BE2C (cell line): Measurements from ENCODE around the gene SNHG17.

Source experiments
- DNase-seq: peaks from one replicate; pipeline ENCODE4 v3.0.0-alpha.2; 2020
- H3K27me3 ChIP-seq: fragments of 250-450 bp; sonication (Bioruptor Pico); 2 replicates; pipeline ENCODE4 v1.5.1; 2020; ENCODE audit warnings: mild to moderate bottlenecking
- H3K36me3 ChIP-seq: fragments of 250-450 bp; sonication (Bioruptor Pico); 2 replicates; pipeline ENCODE4 v1.5.1; 2020; ENCODE audit warnings: mild to moderate bottlenecking
- H3K4me1 ChIP-seq: fragments of 250-450 bp; sonication (Bioruptor Pico); 2 replicates; pipeline ENCODE4 v1.5.1; 2020
- H3K4me3 ChIP-seq: 2 replicates; pipeline ENCODE4 v1.5.1; 2011; ENCODE audit warnings: low read depth, low read length
- H3K9me3 ChIP-seq: fragments of 250-450 bp; sonication (Bioruptor Pico); 2 replicates; pipeline ENCODE4 v1.5.1; 2020
- TF ChIP-seq, protein P1 (sequence below): IDR thresholded peaks from 2 replicates; pipeline ENCODE4 v1.5.1; 2012; ENCODE audit warnings: mild to moderate bottlenecking, low read depth, low read length

Gene SNHG17

DNA sequence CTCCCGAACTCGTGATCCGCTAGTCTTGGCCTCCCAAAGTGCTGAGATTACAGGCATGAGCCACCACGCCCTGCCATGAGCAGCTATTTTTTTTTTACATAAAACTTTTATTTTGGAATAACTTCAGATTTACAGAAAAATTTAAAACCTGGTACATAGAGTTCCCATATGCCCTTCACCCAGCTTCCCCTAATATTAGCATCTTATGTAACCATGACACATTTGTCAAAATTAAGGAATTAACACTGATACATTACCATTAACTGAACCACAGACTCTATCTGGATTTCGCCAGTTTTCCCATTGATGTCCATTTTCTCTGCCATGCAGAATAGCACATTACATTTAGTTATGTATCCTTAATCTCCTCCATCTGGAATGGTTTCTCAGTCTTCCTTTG is 23.2 kb upstream of the SNHG17 start:
- DNase-seq, result no peak
- Histone ChIP-seq H3K4me1 (0 out of 2 replicates have a peak, but pooled peaks cover 3% of the 10 kb centered on the region), H3K36me3 (no peaks in the 10 kb centered on the region), H3K9me3 (no peaks in the 10 kb centered on the region), H3K27me3 (no peaks in the 10 kb centered on the region), H3K4me3 (no peak overlapping the region)
- TF ChIP-seq, protein P1, sequence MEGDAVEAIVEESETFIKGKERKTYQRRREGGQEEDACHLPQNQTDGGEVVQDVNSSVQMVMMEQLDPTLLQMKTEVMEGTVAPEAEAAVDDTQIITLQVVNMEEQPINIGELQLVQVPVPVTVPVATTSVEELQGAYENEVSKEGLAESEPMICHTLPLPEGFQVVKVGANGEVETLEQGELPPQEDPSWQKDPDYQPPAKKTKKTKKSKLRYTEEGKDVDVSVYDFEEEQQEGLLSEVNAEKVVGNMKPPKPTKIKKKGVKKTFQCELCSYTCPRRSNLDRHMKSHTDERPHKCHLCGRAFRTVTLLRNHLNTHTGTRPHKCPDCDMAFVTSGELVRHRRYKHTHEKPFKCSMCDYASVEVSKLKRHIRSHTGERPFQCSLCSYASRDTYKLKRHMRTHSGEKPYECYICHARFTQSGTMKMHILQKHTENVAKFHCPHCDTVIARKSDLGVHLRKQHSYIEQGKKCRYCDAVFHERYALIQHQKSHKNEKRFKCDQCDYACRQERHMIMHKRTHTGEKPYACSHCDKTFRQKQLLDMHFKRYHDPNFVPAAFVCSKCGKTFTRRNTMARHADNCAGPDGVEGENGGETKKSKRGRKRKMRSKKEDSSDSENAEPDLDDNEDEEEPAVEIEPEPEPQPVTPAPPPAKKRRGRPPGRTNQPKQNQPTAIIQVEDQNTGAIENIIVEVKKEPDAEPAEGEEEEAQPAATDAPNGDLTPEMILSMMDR, result no peak

DNA sequence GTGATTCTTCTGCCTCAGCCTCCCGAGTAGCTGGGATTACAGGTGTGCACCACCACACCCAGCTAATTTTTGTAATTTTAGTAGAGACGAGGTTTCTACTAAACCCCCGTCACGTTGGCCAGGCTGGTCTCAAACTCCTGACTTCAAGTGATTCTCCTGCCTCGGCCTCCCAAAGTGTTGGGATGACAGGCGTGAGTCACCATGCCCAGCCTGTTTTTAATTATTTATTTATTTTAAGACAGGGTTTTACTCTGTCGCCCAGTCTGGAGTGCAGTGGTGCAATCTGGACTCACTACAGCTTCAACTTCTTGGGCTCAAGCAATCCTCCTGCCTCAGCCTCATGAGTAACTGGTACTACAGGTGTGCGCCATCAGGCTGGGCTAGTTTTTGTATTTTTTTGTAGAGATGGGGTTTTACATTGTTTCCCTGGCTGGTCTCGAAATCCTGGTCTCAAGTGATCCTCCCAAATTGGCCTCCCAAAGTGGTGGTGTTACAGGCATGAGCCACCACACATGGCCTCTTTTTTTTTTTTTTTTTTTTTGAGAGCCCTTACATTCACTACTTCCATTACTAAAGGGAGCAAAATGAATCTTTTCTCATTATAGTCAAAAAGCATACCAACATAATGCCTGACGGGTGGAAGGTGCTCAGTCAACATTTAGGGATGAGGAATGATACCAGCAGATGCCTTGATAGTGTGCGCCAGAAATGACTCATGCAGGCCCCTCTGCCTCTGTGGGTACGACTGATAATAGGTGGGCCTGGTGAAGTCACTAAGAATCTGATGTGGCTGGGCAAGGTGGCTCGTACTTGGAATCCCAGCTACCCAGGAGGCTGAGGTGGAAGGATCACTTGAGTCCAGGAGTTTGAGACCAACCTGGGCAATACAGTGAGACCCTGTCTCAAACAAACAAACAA is 19.7 kb upstream of the SNHG17 start:
- DNase-seq, result no peak
- Histone ChIP-seq H3K36me3 (peaks cover 5% of the 10 kb centered on the region), H3K9me3 (no peaks in the 10 kb centered on the region), H3K4me1 (no peaks in the 10 kb centered on the region), H3K27me3 (no peaks in the 10 kb centered on the region), H3K4me3 (no peak overlapping the region)
- TF ChIP-seq, protein P1, result no peak

DNA sequence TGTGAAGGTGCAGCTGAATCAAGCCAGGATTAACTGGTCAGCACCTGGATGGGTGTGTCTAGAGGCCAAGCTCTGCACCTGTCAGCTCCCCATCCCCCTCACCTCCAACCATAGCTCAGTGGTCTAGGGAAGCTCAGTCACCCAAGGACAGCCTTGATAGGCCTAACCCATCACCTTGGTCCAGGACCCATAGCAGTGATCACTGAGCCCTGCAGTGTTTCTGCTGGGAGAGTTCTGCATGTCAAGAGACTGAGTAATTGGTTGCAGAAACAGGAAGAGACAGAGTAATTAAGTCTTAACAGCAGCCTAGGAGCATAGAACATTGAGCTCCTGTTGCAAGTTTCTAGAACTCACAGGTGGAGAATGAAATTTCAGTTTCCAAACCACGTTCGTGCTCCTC is 18.8 kb upstream of the SNHG17 start:
- H3K4me1 ChIP-seq, result no peaks in the 10 kb centered on the region
- H3K9me3 ChIP-seq, result no peaks in the 10 kb centered on the region
- DNase-seq, result no peak
- H3K27me3 ChIP-seq, result no peaks in the 10 kb centered on the region
- TF ChIP-seq, protein P1, result no peak
- H3K4me3 ChIP-seq, result no peak overlapping the region
- H3K36me3 ChIP-seq, result peaks cover 7% of the 10 kb centered on the region

DNA sequence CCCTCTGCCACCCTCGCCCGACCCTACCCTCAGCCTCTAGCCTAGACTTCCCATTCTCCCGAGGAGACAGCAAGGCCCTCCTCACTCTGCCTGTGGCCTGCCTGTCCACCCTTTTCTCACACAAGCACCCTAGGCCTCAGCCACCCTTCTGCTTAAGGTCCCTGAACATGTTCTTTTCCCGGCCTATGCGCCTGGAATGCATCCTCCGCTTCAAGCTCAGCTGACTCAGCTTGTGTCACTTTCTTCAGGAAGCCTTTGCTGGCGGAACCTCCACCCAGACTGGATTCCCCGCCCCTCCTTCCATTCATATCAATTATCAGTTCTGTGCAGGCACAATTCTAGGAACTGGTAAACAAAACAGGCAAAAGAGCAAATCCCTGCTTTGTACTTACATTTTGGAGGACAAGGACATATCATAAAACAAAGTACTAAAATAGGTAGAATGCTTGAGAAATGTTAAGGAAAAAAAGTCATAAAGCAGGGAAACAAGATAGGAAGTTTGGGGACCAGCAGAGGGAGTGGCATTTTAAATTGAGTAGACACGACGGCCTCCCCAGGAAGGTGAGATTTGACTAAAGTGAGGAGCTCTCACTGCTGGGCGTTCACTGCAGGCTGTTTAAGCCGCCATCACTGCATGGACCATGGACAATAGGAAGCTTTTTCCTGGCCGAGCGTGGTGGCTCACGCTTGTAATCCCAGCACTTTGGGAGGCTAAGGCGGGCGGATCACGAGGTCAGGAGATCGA is 17.9 kb upstream of the SNHG17 start:
- Histone ChIP-seq H3K4me1 (no peaks in the 10 kb centered on the region), H3K27me3 (no peaks in the 10 kb centered on the region), H3K9me3 (no peaks in the 10 kb centered on the region), H3K4me3 (no peak overlapping the region), H3K36me3 (peaks cover 10% of the 10 kb centered on the region)
- TF ChIP-seq, protein P1, result no peak
- no peak for DNase-seq

DNA sequence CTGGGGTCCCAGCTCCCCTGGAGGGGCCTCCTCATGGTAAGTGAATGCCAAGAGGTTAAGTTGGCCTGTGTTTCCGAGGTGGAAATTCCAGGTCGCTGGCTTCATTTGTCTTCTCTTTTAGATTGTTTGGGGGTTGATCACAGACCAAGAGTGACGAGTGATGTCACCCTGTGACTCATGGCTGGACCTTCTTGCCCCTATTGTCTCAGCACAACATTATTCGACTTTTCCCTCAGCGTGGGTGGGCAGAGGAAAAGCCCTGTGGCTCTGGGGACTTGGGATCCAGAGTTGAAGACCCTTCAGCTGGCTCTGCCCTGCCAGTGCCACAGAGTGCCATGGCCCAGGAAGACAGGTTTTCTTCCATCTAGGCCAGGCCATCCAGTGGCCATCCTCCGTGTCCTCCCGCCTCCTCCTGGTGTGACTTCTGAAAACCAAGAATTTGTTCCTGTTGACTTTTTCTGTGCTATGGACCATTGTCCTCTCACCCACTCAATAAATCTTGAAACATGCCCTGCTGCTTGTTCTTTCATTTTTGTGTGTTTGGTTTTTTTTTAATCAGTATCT is 15.4 kb upstream of the SNHG17 start:
- TF ChIP-seq, protein P1, result no peak
- no peaks in the 10 kb centered on the region for H3K9me3 ChIP-seq
- H3K4me1 ChIP-seq, result no peaks in the 10 kb centered on the region
- DNase-seq, result no peak
- peaks cover 10% of the 10 kb centered on the region for H3K36me3 ChIP-seq
- H3K27me3 ChIP-seq, result no peaks in the 10 kb centered on the region
- H3K4me3 ChIP-seq, result no peak overlapping the region
